Stimulated activated CD8-positive, alpha-beta memory T cell treated with anti-CD3 and anti-CD28 coated beads, Interleukin-15, amount 100 ng/mL, for 4 hours (primary cell): Measurements from ENCODE around the gene CYP2C9.

Experiments
- DNase-seq, 2 donors: peaks; one replicate each; pipeline ENCODE4 v3.0.0-alpha.2; 2020; ENCODE audit warnings: low read depth in 2 of 2

CYP2C9 gene

GRCh38 chr10:95039281-95039680 is 100.8 kb downstream of the CYP2C9 start:
- DNase-seq, result no peak
